ENCODE data around the gene LMBRD1. TPM values are rescaled to one million over a fixed set of nuclear protein-coding genes. Genes with fewer than 3 reads are reported as not detected.

The LMBRD1 gene
- polyA plus RNA-seq, 2 of the 4 experiments (the other 2 are of a cell fraction) = 14.1 to 23.8 TPM

DNA sequence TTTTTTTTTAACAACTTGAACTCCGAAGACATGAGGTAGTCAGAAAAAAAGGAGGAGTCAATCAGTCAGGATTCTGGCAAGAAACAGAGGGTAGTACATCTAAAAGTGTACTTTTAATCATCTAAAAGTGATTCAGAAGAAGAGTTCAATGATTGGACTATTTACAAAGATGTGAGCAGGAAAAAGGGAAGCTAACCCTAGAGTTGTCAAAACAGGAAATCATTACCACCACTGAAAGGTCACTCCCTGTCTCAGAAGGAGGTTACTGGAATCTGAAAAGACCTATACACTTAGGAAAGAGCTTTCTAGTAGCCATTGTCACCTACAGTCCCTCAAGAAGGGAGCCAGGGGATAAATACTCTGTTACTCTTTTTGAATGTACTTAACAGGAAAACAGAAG lies 16.7 kb upstream of the LMBRD1 start:
- FAIRE-seq (no peak), ATAC-seq (no peak), DNase-seq (ENCODE audit: low read depth in 1 of 2, low spot score in 1 of 2) (no peak)
- CTCF ChIA-PET = interaction anchor here (0.8 kb wide), 1 partner anchor 16 kb away, joined by 3 read pairs; no protein-coding TSS in a partner anchor
- no peaks in the 10 kb centered on the region for H3K9me3 ChIP-seq
- POLR2A ChIA-PET = no interaction called here
- 42% methylated on average over 1 of the region's 1 CpG for WGBS (ENCODE audit: missing lambda C conversion rate)
- H3K4me2 ChIP-seq = no peak overlapping the region
- TF ChIP-seq, protein P1, sequence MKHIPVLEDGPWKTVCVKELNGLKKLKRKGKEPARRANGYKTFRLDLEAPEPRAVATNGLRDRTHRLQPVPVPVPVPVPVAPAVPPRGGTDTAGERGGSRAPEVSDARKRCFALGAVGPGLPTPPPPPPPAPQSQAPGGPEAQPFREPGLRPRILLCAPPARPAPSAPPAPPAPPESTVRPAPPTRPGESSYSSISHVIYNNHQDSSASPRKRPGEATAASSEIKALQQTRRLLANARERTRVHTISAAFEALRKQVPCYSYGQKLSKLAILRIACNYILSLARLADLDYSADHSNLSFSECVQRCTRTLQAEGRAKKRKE (CRISPR knock-in tag; IDR thresholded peaks at IDR 0.05; ENCODE audit: low read depth) = no peak
- no peak for TF ChIP-seq CHD4 (IDR thresholded peaks at IDR 0.05; ENCODE audit: borderline replicate concordance)
- TF ChIP-seq HES2 (IDR thresholded peaks at IDR 0.05) = no peak
- TF ChIP-seq RFX5 (IDR thresholded peaks at IDR 0.05) = no peak
- no peak for TF ChIP-seq MYC (IDR thresholded peaks at IDR 0.05; ENCODE audit: borderline replicate concordance, low read length)
- no peak for TF ChIP-seq ZNF302 (CRISPR knock-in tag; IDR thresholded peaks at IDR 0.05)
- TF ChIP-seq FOSL2 (IDR thresholded peaks at IDR 0.05) = no peak
- no peak for TF ChIP-seq FOSL2 (CRISPR knock-in tag; IDR thresholded peaks at IDR 0.05)
- TF ChIP-seq TP53 (CRISPR knock-in tag; IDR thresholded peaks at IDR 0.05) = no peak
- no peak for TF ChIP-seq CHD2 (IDR thresholded peaks at IDR 0.05; ENCODE audit: low read length, partially characterized antibody)
- TF ChIP-seq USF2 (IDR thresholded peaks at IDR 0.05) = no peak
- no peak for TF ChIP-seq ESRRA (IDR thresholded peaks at IDR 0.05; ENCODE audit: borderline replicate concordance, low read length)
- no peak for TF ChIP-seq RNF2 (IDR thresholded peaks at IDR 0.05; ENCODE audit: borderline replicate concordance, low read depth)
- TF ChIP-seq PHF8 (IDR thresholded peaks at IDR 0.05; ENCODE audit: borderline replicate concordance, low read depth) = no peak
- TF ChIP-seq SMC3 (IDR thresholded peaks at IDR 0.05) = no peak
- TF ChIP-seq BHLHE40 (IDR thresholded peaks at IDR 0.05; ENCODE audit: low read depth, low read length) = no peak
- TF ChIP-seq HDAC2 (IDR thresholded peaks at IDR 0.05) = no peak
- TF ChIP-seq CBX8 (IDR thresholded peaks at IDR 0.05) = no peak
- H3K4me3 ChIP-seq = no peak overlapping the region
- H3K27ac ChIP-seq = no peak overlapping the region
- no peaks in the 10 kb centered on the region for H3K4me1 ChIP-seq

DNA sequence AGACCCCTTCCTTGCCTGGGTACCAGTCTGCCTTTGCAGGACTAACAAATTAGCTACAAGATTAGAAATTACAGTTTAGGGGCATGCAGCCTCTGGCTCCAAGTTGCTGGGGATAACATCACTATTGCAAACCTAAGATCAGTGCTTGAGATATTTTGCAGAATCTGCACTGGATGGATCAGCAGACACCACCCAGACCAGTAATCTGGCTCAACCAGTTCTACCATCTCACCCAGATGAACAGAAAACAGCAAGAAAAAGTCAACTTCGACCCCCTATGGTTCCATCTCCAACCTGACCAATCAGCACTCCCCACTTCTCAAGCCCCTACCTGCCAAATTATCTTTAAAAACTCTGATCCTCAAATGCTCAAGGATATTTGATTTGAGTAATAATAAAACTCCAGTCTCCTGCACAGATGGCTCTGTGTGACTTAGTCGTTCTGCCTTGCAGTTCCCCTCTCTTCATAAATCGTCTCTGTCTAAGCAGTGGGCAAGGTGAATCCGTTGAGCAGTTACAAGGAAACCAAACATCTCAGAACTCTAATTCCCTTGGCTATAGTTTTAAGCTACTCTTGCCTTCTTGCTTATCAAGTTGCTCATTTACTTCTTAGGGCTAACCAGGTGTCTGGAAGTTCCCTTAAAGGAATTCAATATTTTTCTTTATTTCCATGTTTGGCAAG lies 16.1 kb upstream of the LMBRD1 start:
- no peak for FAIRE-seq
- Histone ChIP-seq H3K27ac (no peak overlapping the region), H3K9me3 (no peaks in the 10 kb centered on the region), H3K4me3 (no peak overlapping the region), H3K4me2 (no peak overlapping the region), H3K4me1 (no peaks in the 10 kb centered on the region)
- ATAC-seq = no peak
- TF ChIP-seq ZC3H11A (IDR thresholded peaks at IDR 0.05) = no peak
- no peak for TF ChIP-seq BCL3 (IDR thresholded peaks at IDR 0.05)
- TF ChIP-seq KDM1A (IDR thresholded peaks at IDR 0.05; ENCODE audit: low read depth) = no peak
- TF ChIP-seq HEYL (CRISPR knock-in tag; IDR thresholded peaks at IDR 0.05) = no peak
- no peak for TF ChIP-seq KDM5A (IDR thresholded peaks at IDR 0.05)
- TF ChIP-seq CBX8 (IDR thresholded peaks at IDR 0.05) = no peak
- TF ChIP-seq, protein P2, sequence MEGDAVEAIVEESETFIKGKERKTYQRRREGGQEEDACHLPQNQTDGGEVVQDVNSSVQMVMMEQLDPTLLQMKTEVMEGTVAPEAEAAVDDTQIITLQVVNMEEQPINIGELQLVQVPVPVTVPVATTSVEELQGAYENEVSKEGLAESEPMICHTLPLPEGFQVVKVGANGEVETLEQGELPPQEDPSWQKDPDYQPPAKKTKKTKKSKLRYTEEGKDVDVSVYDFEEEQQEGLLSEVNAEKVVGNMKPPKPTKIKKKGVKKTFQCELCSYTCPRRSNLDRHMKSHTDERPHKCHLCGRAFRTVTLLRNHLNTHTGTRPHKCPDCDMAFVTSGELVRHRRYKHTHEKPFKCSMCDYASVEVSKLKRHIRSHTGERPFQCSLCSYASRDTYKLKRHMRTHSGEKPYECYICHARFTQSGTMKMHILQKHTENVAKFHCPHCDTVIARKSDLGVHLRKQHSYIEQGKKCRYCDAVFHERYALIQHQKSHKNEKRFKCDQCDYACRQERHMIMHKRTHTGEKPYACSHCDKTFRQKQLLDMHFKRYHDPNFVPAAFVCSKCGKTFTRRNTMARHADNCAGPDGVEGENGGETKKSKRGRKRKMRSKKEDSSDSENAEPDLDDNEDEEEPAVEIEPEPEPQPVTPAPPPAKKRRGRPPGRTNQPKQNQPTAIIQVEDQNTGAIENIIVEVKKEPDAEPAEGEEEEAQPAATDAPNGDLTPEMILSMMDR (IDR thresholded peaks at IDR 0.05) = no peak
- DNase-seq (ENCODE audit: low read depth in 1 of 2, low spot score in 1 of 2) = no peak
- 12% methylated on average over 4 of the region's 4 CpGs for whole genome bisulfite sequencing (ENCODE audit: missing lambda C conversion rate)
- ChIA-PET CTCF (interaction anchor here (1.4 to 2.3 kb wide), 2 partner anchors 12 to 16 kb away, joined by 3 to 7 read pairs; partner anchors contain the start of gene LMBRD1), POLR2A (no interaction called here)
